HCT116 (cell line): ENCODE measurements around the gene GARNL3. TPM values are rescaled to one million over a fixed set of nuclear protein-coding genes. Genes with fewer than 3 reads are reported as not detected.

Experiments
- ATAC-seq: fragments of 200-7000 bp; cut with Tn5 transposase; 2 replicates; pipeline ENCODE4 v1.9.1; 2020; ENCODE audit warnings: mild to moderate bottlenecking, moderate library complexity
- BruUV-seq: library from RNA; stranded (reverse); fragments of 400-500 nt; replicated peaks from 2 replicates; lab custom pipeline; 2021; lab: Mats Ljungman, UMichigan
- CTCF ChIA-PET: fragments of 300-600 bp; sonication (Branson Sonifier 250); formaldehyde crosslinking; loops from one replicate; lab custom pipeline; 2021; ENCODE audit warnings: antibody characterized with exemption; lab: Charles Lee
- POLR2A ChIA-PET: fragments of 300-600, 350-600 bp; sonication (Branson Sonifier 250); formaldehyde crosslinking; loops from one replicate; lab custom pipeline; 2021; ENCODE audit warnings: antibody characterized with exemption; lab: Charles Lee
- RAD21 ChIA-PET, 2 experiments: fragments of 300-600 bp; sonication (Branson Sonifier 250); formaldehyde crosslinking; loops; one replicate each; lab custom pipeline; 2023; ENCODE audit warnings: low total read pairs in 2 of 2; ENCODE audit not compliant: uncharacterized antibody in 2 of 2, unreplicated experiment in 2 of 2, low non-redundant PET in 1 of 2; lab: Charles Lee
- DNase-seq: peaks from one replicate; pipeline ENCODE4 v3.0.0-alpha.2; 2010; ENCODE audit warnings: low read depth, low spot score
- H2AFZ ChIP-seq: fragments of 200-600 bp; shearing (Covaris generic), sonication (generic); 2 replicates; pipeline ENCODE4 v1.6.1; 2017; ENCODE audit warnings: low read depth, mixed run types, mixed read lengths, antibody characterized with exemption, low read length; ENCODE audit not compliant: poor library complexity, severe bottlenecking
- H3K27ac ChIP-seq: 2 replicates; pipeline ENCODE4 v1.5.1; 2012; ENCODE audit warnings: low read depth, low read length
- H3K27me3 ChIP-seq: fragments of 200-600 bp; sonication (generic); 2 replicates; pipeline ENCODE4 v1.6.1; 2016; ENCODE audit warnings: mixed run types, low read length, mixed read lengths; ENCODE audit not compliant: insufficient read depth
- H3K36me3 ChIP-seq, 2 experiments: fragments of 200-500 bp in 1 of 2; fragments of 200-600 bp in 1 of 2; sonication (Bioruptor generic) in 1 of 2; sonication (generic) in 1 of 2; 2 replicates each; pipeline versions ENCODE4 v1.5.1 to v1.6.1; 2014 to 2016; ENCODE audit warnings: low read length in 2 of 2, inconsistent platforms in 1 of 2, mixed read lengths in 1 of 2, mixed run types in 1 of 2; ENCODE audit not compliant: insufficient read depth in 2 of 2, control insufficient read depth in 1 of 2
- H3K4me1 ChIP-seq, 2 experiments: fragments of 200-600 bp in 1 of 2; sonication (generic) in 1 of 2; 2 replicates each; pipeline versions ENCODE4 v1.5.1 to v1.6.1; 2012 to 2017; ENCODE audit warnings: low read length in 2 of 2, inconsistent platforms in 1 of 2, mild to moderate bottlenecking in 1 of 2, mixed read lengths in 1 of 2, mixed run types in 1 of 2, moderate library complexity in 1 of 2; ENCODE audit not compliant: insufficient read depth in 2 of 2, control insufficient read depth in 1 of 2
- H3K4me2 ChIP-seq: fragments of 200-600 bp; sonication (generic); 2 replicates; pipeline ENCODE4 v1.6.1; 2017; ENCODE audit warnings: mixed run types, low read length, mixed read lengths
- H3K4me3 ChIP-seq, 2 experiments: fragments of 200-600 bp in 1 of 2; sonication (generic) in 1 of 2; replicated peaks in 1 of 2; 2 replicates each; pipeline ENCODE4 v1.5.1; 2011 to 2016; ENCODE audit warnings: low read length in 2 of 2, control low read depth in 1 of 2, low read depth in 1 of 2, mild to moderate bottlenecking in 1 of 2, mixed read lengths in 1 of 2, mixed run types in 1 of 2
- H3K79me2 ChIP-seq: fragments of 200-600 bp; sonication (generic); 2 replicates; pipeline ENCODE4 v1.6.1; 2017; ENCODE audit warnings: mild to moderate bottlenecking, mixed run types, low read length, moderate library complexity, mixed read lengths; ENCODE audit not compliant: insufficient read depth
- H3K9ac ChIP-seq: fragments of 200-600 bp; sonication (generic); 2 replicates; pipeline ENCODE4 v1.6.1; 2016; ENCODE audit warnings: low read length, mixed read lengths
- H3K9me2 ChIP-seq: fragments of 200-600 bp; sonication (generic), shearing (Covaris generic); 2 replicates; pipeline ENCODE4 v1.6.1; 2017; ENCODE audit warnings: mixed run types, mild to moderate bottlenecking, moderate library complexity; ENCODE audit not compliant: insufficient read depth
- H3K9me3 ChIP-seq, 2 experiments: fragments of 200-500 bp in 1 of 2; fragments of 200-600 bp in 1 of 2; sonication (Bioruptor generic) in 1 of 2; sonication (generic) in 1 of 2; 2 replicates each; pipeline ENCODE4 v1.6.1; 2014 to 2017; ENCODE audit warnings: low read length in 2 of 2, mixed read lengths in 2 of 2, inconsistent platforms in 1 of 2, low read depth in 1 of 2, mild to moderate bottlenecking in 1 of 2, mixed run types in 1 of 2, moderate library complexity in 1 of 2; ENCODE audit not compliant: control insufficient read depth in 1 of 2, insufficient read depth in 1 of 2
- H4K20me1 ChIP-seq: fragments of 200-600 bp; sonication (generic), shearing (Covaris generic); 2 replicates; pipeline ENCODE4 v1.6.1; 2017; ENCODE audit warnings: mixed run types, mild to moderate bottlenecking, moderate library complexity; ENCODE audit not compliant: insufficient read depth
- CEBPB ChIP-seq: IDR thresholded peaks from 2 replicates; pipeline ENCODE4 v1.6.1; 2012; ENCODE audit warnings: low read depth
- EGR1 ChIP-seq: IDR thresholded peaks from 2 replicates; pipeline ENCODE4 v1.6.1; 2012; ENCODE audit warnings: low read depth
- EZH2 ChIP-seq: fragments of 200-600 bp; sonication (generic); IDR thresholded peaks from 2 replicates; pipeline ENCODE4 v1.6.1; 2017; ENCODE audit warnings: antibody characterized with exemption, mixed run types
- REST ChIP-seq: IDR thresholded peaks from 2 replicates; pipeline ENCODE4 v1.6.1; 2012; ENCODE audit warnings: low read depth
- SP1 ChIP-seq: IDR thresholded peaks from 2 replicates; pipeline ENCODE4 v1.6.1; 2012; ENCODE audit warnings: low read depth
- ZNF274 ChIP-seq: fragments of 200-500 bp; sonication (Bioruptor generic); IDR thresholded peaks from 2 replicates; pipeline ENCODE4 v1.6.1; 2014; ENCODE audit warnings: mild to moderate bottlenecking, low read depth, low read length, inconsistent platforms
- intact Hi-C: fragments of 100-400 bp; cut with micrococcal nuclease; formaldehyde crosslinking; loops from 2 replicates; pipeline ENCODE4 v1.10.0; 2022
- total RNA-seq: library from RNA; stranded (reverse); gene quantifications from one replicate; pipeline ENCODE4 v1.2.1, GENCODE V29; 2021; ENCODE audit not compliant: unreplicated experiment
- TF ChIP-seq, protein P1 (sequence below), 3 experiments: fragments of 200-600 bp in 1 of 3; sonication (generic) in 1 of 3; IDR thresholded peaks in 2 of 3; conservative IDR thresholded peaks in 1 of 3; 2 replicates each; pipeline ENCODE4 v1.5.1; 2012 to 2017; ENCODE audit warnings: low read depth in 2 of 3, low read length in 2 of 3, antibody characterized with exemption in 1 of 3, borderline replicate concordance in 1 of 3, control low read depth in 1 of 3, mild to moderate bottlenecking in 1 of 3, mixed read lengths in 1 of 3, mixed run types in 1 of 3, moderate library complexity in 1 of 3; ENCODE audit not compliant: insufficient read depth in 1 of 3

The GARNL3 gene
- total RNA-seq, 1 experiment from 2014 or later: 8.8 TPM

DNA sequence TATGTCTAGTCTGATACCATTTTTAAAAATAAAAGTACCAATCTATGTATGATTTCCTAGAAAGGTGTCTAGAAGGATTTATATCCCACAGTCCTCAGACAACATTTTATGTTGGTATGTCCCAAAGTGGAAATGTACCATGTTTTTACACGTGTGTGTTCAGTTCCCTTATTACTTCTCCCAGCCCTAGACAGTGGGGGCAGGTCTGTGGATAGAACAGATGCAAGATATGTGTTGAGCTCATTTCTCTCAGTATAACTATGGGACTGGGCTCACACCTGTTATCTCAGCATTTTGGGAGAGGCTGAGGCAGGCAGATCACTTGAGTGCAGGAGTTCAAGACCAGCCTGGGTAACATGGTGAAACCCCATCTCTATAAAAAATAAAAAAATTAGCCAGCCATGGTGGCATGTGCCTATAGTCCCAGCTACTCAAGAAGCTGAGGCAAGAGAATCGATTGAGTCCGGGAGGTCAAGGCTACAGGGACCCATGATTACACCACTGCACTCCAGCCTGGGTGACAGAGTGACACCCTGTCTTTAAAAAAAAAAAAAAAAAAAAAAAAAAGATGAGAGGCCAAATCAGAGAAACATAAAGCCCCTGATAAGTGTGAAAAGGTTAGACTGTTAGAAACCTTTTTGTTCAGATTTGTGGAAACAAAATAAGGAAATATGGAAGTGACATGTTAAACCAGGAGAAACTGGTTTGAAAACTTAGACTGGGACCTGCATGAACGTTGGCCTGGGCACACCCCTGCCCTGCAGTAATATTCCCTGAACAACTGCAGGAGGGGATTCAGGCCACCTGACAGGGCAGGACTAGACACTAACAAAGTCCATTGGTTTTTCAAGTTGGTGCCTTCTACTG lies 125.0 kb downstream of the GARNL3 start:
- 0 out of 4 replicates have a peak overlapping the region, but pooled peaks of 1 of the 2 experiments have one; percentile 20 for H3K4me3 ChIP-seq
- H2AFZ ChIP-seq: no peak overlapping the region
- H3K79me2 ChIP-seq: no peaks in the 10 kb centered on the region
- no peaks in the 10 kb centered on the region for H3K9me3 ChIP-seq
- CTCF ChIA-PET: no interaction called here
- peaks cover 26% of the 10 kb centered on the region for H3K27me3 ChIP-seq
- H3K27ac ChIP-seq: no peak overlapping the region
- no peak for TF ChIP-seq ZNF274
- TF ChIP-seq EZH2: no peak
- TF ChIP-seq EGR1: no peak
- TF ChIP-seq CEBPB: no peak
- no peak for TF ChIP-seq SP1
- TF ChIP-seq, protein P1, sequence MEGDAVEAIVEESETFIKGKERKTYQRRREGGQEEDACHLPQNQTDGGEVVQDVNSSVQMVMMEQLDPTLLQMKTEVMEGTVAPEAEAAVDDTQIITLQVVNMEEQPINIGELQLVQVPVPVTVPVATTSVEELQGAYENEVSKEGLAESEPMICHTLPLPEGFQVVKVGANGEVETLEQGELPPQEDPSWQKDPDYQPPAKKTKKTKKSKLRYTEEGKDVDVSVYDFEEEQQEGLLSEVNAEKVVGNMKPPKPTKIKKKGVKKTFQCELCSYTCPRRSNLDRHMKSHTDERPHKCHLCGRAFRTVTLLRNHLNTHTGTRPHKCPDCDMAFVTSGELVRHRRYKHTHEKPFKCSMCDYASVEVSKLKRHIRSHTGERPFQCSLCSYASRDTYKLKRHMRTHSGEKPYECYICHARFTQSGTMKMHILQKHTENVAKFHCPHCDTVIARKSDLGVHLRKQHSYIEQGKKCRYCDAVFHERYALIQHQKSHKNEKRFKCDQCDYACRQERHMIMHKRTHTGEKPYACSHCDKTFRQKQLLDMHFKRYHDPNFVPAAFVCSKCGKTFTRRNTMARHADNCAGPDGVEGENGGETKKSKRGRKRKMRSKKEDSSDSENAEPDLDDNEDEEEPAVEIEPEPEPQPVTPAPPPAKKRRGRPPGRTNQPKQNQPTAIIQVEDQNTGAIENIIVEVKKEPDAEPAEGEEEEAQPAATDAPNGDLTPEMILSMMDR (IDR thresholded peaks at IDR 0.05 in 2 of 3, conservative IDR thresholded peaks at IDR 0.05 in 1 of 3; ENCODE audit: borderline replicate concordance in 1 of 3, insufficient read depth in 1 of 3, low read depth in 2 of 3, low read length in 2 of 3): no peak
- TF ChIP-seq REST: no peak
- no peaks in the 10 kb centered on the region for H3K36me3 ChIP-seq
- POLR2A ChIA-PET: no interaction called here
- no peak for DNase-seq
- H3K4me1 ChIP-seq: peaks cover 37 to 48% of the 10 kb centered on the region in 2 experiments
- RAD21 ChIA-PET: no interaction called here
- BruUV-seq: no TSS peak
- H3K9ac ChIP-seq: no peak overlapping the region; the same call in 1 of the 2 replicates
- intact Hi-C loops: loop anchor here (2.0 kb wide), 1 partner anchor 175 kb away; no protein-coding TSS in a partner anchor
- H3K9me2 ChIP-seq: no peaks in the 10 kb centered on the region
- H4K20me1 ChIP-seq: no peaks in the 10 kb centered on the region
- peak overlapping the region; percentile 66 for H3K4me2 ChIP-seq
- no peak for ATAC-seq
